H1 (cell line): Measurements from ENCODE around the gene KIR2DL3. TPM values are rescaled to one million over a fixed set of nuclear protein-coding genes. Genes with fewer than 3 reads are reported as not detected.

Source experiments
- CTCF ChIA-PET: fragments of 300-600 bp; sonication (Branson Sonifier 250); formaldehyde crosslinking; loops from one replicate; lab custom pipeline; 2021; ENCODE audit not compliant: partially characterized antibody; lab: Charles Lee
- POLR2A ChIA-PET: fragments of 300-600 bp; sonication (Branson Sonifier 250); formaldehyde crosslinking; loops from one replicate; lab custom pipeline; 2021; ENCODE audit warnings: inconsistent platforms; ENCODE audit not compliant: partially characterized antibody; lab: Charles Lee
- DNase-seq, 2 experiments: peaks; one replicate each; pipeline versions ENCODE4 v3.0.0 to v3.0.0-alpha.2; 2010 to 2022; ENCODE audit warnings: low spot score in 2 of 2, low read depth in 1 of 2, mixed read lengths in 1 of 2
- FAIRE-seq: peaks from 2 replicates; lab custom pipeline; 2011; peaks lifted over from hg19 to GRCh38; lab: Jason Lieb, UNC
- H2AFZ ChIP-seq: 2 replicates; pipeline ENCODE4 v1.8.1; 2012; ENCODE audit warnings: low read length, inconsistent platforms
- H2AK5ac ChIP-seq: 2 replicates; pipeline ENCODE4 v1.6.1; 2013; ENCODE audit warnings: low read depth, low read length
- H2BK120ac ChIP-seq: replicated peaks from 2 replicates; pipeline ENCODE3; 2013; ENCODE audit warnings: low read depth, low read length, inconsistent platforms
- H2BK12ac ChIP-seq: 2 replicates; pipeline ENCODE4 v1.6.1; 2013; ENCODE audit warnings: low read depth, low read length
- H2BK15ac ChIP-seq: 2 replicates; pipeline ENCODE4 v1.6.1; 2013; ENCODE audit warnings: low read length
- H2BK20ac ChIP-seq: 2 replicates; pipeline ENCODE4 v1.6.1; 2013; ENCODE audit warnings: low read length
- H2BK5ac ChIP-seq: 2 replicates; pipeline ENCODE4 v1.6.1; 2013; ENCODE audit warnings: low read depth, low read length
- H3K14ac ChIP-seq: 2 replicates; pipeline ENCODE4 v1.6.1; 2013; ENCODE audit warnings: inconsistent platforms; ENCODE audit not compliant: insufficient read length
- H3K18ac ChIP-seq: 2 replicates; pipeline ENCODE4 v1.6.1; 2013; ENCODE audit warnings: low read length; ENCODE audit errors: extremely low read depth
- H3K23ac ChIP-seq: 2 replicates; pipeline ENCODE4 v1.6.1; 2013; ENCODE audit warnings: inconsistent platforms; ENCODE audit not compliant: insufficient read length
- H3K23me2 ChIP-seq: 2 replicates; pipeline ENCODE4 v1.6.1; 2013; ENCODE audit warnings: low read depth, low read length
- H3K27ac ChIP-seq: 2 replicates; pipeline ENCODE4 v1.6.1; 2011; ENCODE audit warnings: low read depth, low read length, inconsistent platforms
- H3K27me3 ChIP-seq, 4 experiments: replicated peaks in 1 of 4; 1 replicate in 1 of 4; 2 replicates in 3 of 4; pipeline versions ENCODE4 v1.6.1 to v1.8.1; 2011 to 2013; ENCODE audit warnings: low read length in 3 of 4, mild to moderate bottlenecking in 3 of 4, inconsistent platforms in 2 of 4, mixed read lengths in 2 of 4, moderate library complexity in 1 of 4; ENCODE audit not compliant: control insufficient read depth in 3 of 4, insufficient read depth in 3 of 4; ENCODE audit errors: extremely low read depth in 1 of 4
- H3K36me3 ChIP-seq, 4 experiments: 2 replicates each; pipeline versions ENCODE4 v1.6.1 to v1.8.1; 2011 to 2013; ENCODE audit warnings: mild to moderate bottlenecking in 4 of 4, low read length in 3 of 4, moderate library complexity in 2 of 4, control low read depth in 1 of 4, inconsistent platforms in 1 of 4; ENCODE audit not compliant: insufficient read depth in 4 of 4, control insufficient read depth in 2 of 4
- H3K4ac ChIP-seq: replicated peaks from 2 replicates; pipeline ENCODE3; 2013; ENCODE audit warnings: low read length, low read depth, mixed read lengths, inconsistent platforms; ENCODE audit not compliant: insufficient read length
- H3K4me1 ChIP-seq, 4 experiments: replicated peaks in 1 of 4; 1 replicate in 1 of 4; 2 replicates in 3 of 4; pipeline versions ENCODE4 v1.6.1 to v1.8.1; 2011 to 2013; ENCODE audit warnings: low read length in 3 of 4, inconsistent platforms in 2 of 4, mixed read lengths in 1 of 4; ENCODE audit not compliant: insufficient read depth in 4 of 4, control insufficient read depth in 3 of 4
- H3K4me2 ChIP-seq, 2 experiments: 2 replicates each; pipeline versions ENCODE4 v1.6.1 to v1.8.1; 2011 to 2013; ENCODE audit warnings: low read depth in 2 of 2, low read length in 2 of 2, control low read depth in 1 of 2, inconsistent platforms in 1 of 2, mild to moderate bottlenecking in 1 of 2; ENCODE audit not compliant: insufficient read depth in 1 of 2
- H3K4me3 ChIP-seq, 4 experiments: fragments of 200-600, 300-600 bp in 1 of 4; sonication (generic), shearing (Covaris generic), sonication (Bioruptor Twin) in 1 of 4; 2 replicates each; pipeline versions ENCODE4 v1.5.1 to v1.8.1; 2011 to 2016; ENCODE audit warnings: low read length in 4 of 4, low read depth in 3 of 4, control low read depth in 2 of 4, inconsistent platforms in 2 of 4, mild to moderate bottlenecking in 2 of 4, mixed read lengths in 1 of 4, moderate library complexity in 1 of 4; ENCODE audit not compliant: insufficient read depth in 2 of 4; ENCODE audit errors: extremely low read depth in 1 of 4
- H3K56ac ChIP-seq: replicated peaks from 2 replicates; pipeline ENCODE3; 2013; ENCODE audit warnings: low read depth, mild to moderate bottlenecking, mixed read lengths, low read length, inconsistent platforms; ENCODE audit not compliant: insufficient read length
- H3K79me1 ChIP-seq: 2 replicates; pipeline ENCODE4 v1.6.1; 2013; ENCODE audit warnings: low read depth, low read length, control low read depth
- H3K79me2 ChIP-seq, 2 experiments: 2 replicates each; pipeline versions ENCODE4 v1.6.1 to v1.8.1; 2012 to 2013; ENCODE audit warnings: low read length in 2 of 2, mild to moderate bottlenecking in 2 of 2, inconsistent platforms in 1 of 2; ENCODE audit not compliant: insufficient read depth in 2 of 2, control insufficient read depth in 1 of 2
- H3K9ac ChIP-seq, 4 experiments: replicated peaks in 1 of 4; 1 replicate in 1 of 4; 2 replicates in 3 of 4; pipeline versions ENCODE4 v1.6.1 to v1.8.1; 2011 to 2013; ENCODE audit warnings: low read depth in 3 of 4, low read length in 3 of 4, control low read depth in 2 of 4, mild to moderate bottlenecking in 2 of 4, moderate library complexity in 2 of 4, inconsistent platforms in 1 of 4; ENCODE audit errors: extremely low read depth in 1 of 4
- H3K9me3 ChIP-seq, 2 experiments: 2 replicates each; pipeline versions ENCODE4 v1.6.1 to v1.8.1; 2012 to 2013; ENCODE audit warnings: mild to moderate bottlenecking in 2 of 2, moderate library complexity in 2 of 2, control low read depth in 1 of 2, inconsistent platforms in 1 of 2, low read depth in 1 of 2, low read length in 1 of 2, mixed read lengths in 1 of 2; ENCODE audit not compliant: insufficient read depth in 2 of 2
- H4K20me1 ChIP-seq, 2 experiments: replicated peaks in 1 of 2; 2 replicates each; pipeline versions ENCODE3 to v1.8.1; 2011 to 2013; ENCODE audit warnings: inconsistent platforms in 2 of 2, low read length in 2 of 2, mild to moderate bottlenecking in 1 of 2; ENCODE audit not compliant: insufficient read depth in 2 of 2, control insufficient read depth in 1 of 2
- H4K5ac ChIP-seq: 2 replicates; pipeline ENCODE4 v1.6.1; 2013; ENCODE audit warnings: low read length, low read depth, mixed read lengths, inconsistent platforms; ENCODE audit not compliant: insufficient read length
- H4K8ac ChIP-seq: 2 replicates; pipeline ENCODE4 v1.8.0; 2013; ENCODE audit warnings: mild to moderate bottlenecking, moderate library complexity, low read length, inconsistent platforms; ENCODE audit not compliant: insufficient read depth; ENCODE audit errors: extremely low read depth
- H4K91ac ChIP-seq: replicated peaks from 2 replicates; pipeline ENCODE3; 2013; ENCODE audit warnings: low read length, mixed read lengths, inconsistent platforms; ENCODE audit not compliant: insufficient read length
- CTBP2 ChIP-seq: IDR thresholded peaks from 2 replicates; pipeline ENCODE4 v1.7.0; 2011; ENCODE audit warnings: borderline replicate concordance, mild to moderate bottlenecking, moderate library complexity, mixed read lengths, low read length; ENCODE audit not compliant: insufficient read depth, insufficient read length
- FOSL1 ChIP-seq: IDR thresholded peaks from 2 replicates; pipeline ENCODE4 v1.6.1; 2011; ENCODE audit warnings: mild to moderate bottlenecking, low read depth, low read length, moderate library complexity; ENCODE audit not compliant: insufficient read depth
- POLR2AphosphoS5 ChIP-seq: IDR thresholded peaks from 2 replicates; pipeline ENCODE4 v1.6.1; 2011; ENCODE audit warnings: low read depth, low read length
- RFX5 ChIP-seq: IDR thresholded peaks from 2 replicates; pipeline ENCODE4 v1.6.1; 2011; ENCODE audit warnings: low read depth, low read length, improper control_type of control experiment, borderline replicate concordance
- SIRT6 ChIP-seq: IDR thresholded peaks from one replicate; pipeline ENCODE4 v1.7.1; 2012; ENCODE audit warnings: low read length, inconsistent platforms
- ZNF274 ChIP-seq: IDR thresholded peaks from 2 replicates; pipeline ENCODE4 v1.7.0; 2012; ENCODE audit warnings: low read length, borderline replicate concordance; ENCODE audit errors: extremely low read depth
- WGBS, 2 experiments: shearing (Covaris generic) in 1 of 2; methylation state at CpG; one replicate each; pipeline versions ENCODE4 v1.1.6 to v1.1.7; 2013 to 2015; ENCODE audit warnings: low lambda C conversion rate in 2 of 2, mixed read lengths in 2 of 2, inconsistent platforms in 1 of 2, low coverage in 1 of 2, missing lambda C conversion rate in 1 of 2; ENCODE audit not compliant: insufficient replicate concordance in 2 of 2, insufficient coverage in 1 of 2, insufficient read length in 1 of 2; ENCODE audit errors: extremely low coverage in 1 of 2, missing lambda C conversion rate in 1 of 2; 5-methylcytosine and 5-hydroxymethylcytosine counted together
- polyA plus RNA-seq, 7 experiments: library from polyadenylated mRNA; depleted of rRNA in 3 of 7; stranded (reverse) in 5 of 7; unstranded in 2 of 7; fragments of >200 nt in 5 of 7; fragments of 200-250 nt in 2 of 7; gene quantifications; 1 replicate in 5 of 7; 2 replicates in 1 of 7; 4 replicates in 1 of 7; pipeline versions ENCODE4 v1.2.1 to v1.2.3, GENCODE V29; 2011 to 2013; ENCODE audit warnings: missing spikeins in 2 of 7, mixed read lengths in 2 of 7
- total RNA-seq: library from RNA; stranded (reverse); fragmentation: NEBNext Ultra II Directional; extraction: Animal tissue kit (Norgen Biotek cat#: 25700); gene quantifications from 2 replicates; pipeline ENCODE4 v1.2.1, GENCODE V29; 2021

The KIR2DL3 gene
- total and polyA plus RNA-seq, 2 of the 8 experiments (the other 6 are each of a cell fraction or from before 2014, with no cell fraction given): not detected

DNA sequence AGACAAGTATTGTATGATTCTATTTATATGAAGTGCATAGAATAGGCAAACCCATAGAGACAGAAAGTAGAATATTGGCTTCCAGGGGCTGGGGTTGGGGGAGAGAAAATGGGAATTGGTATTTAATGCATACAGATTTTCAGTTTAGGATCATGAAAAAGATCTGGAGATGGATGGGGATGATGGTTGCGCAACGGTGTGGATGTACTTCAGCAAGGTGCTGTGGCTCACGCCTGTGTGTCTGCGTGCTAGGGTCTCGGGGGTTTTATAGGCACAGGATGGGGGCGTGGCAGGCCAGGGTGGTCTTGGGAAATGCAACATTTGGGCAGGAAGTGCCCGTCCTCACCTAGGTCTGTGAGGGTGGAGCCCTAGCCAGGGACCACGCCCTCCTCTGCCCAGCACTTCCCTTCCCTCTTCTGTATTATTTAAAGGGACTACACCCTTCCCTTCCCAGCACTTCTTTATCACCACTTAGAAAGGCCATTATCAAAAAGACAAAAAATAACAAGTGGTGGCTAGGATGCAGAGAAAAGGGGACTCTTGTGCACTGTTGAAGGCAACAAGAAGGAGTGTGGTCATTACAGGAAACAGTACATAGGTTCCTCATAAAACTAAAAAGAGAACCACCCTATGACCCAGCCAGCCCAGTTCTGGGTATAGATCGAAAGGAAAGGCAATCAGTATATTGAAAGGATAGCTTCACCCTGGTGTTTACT lies 46.6 kb upstream of the KIR2DL3 start:
- Histone ChIP-seq H3K56ac (no peak overlapping the region), H3K9me3 (peaks cover 52 to 70% of the 10 kb centered on the region in 2 experiments), H3K4ac (no peak overlapping the region), H3K27me3 (no peaks in the 10 kb centered on the region), H2BK20ac (no peak overlapping the region), H2BK5ac (no peak overlapping the region), H3K4me3 (no peak overlapping the region), H4K91ac (no peak overlapping the region), H3K79me2 (no peaks in the 10 kb centered on the region), H3K36me3 (no peaks in the 10 kb centered on the region), H4K8ac (no peak overlapping the region), H3K9ac (no peak overlapping the region), H2BK15ac (no peak overlapping the region), H4K5ac (no peak overlapping the region), H3K23me2 (no peaks in the 10 kb centered on the region), H3K4me2 (no peak overlapping the region), H3K18ac (no peak overlapping the region), H3K79me1 (no peaks in the 10 kb centered on the region), H3K27ac (no peak overlapping the region), H2AK5ac (no peak overlapping the region), H3K4me1 (no peaks in the 10 kb centered on the region), H4K20me1 (no peaks in the 10 kb centered on the region), H2BK120ac (no peak overlapping the region), H2AFZ (no peak overlapping the region), H3K14ac (no peak overlapping the region), H3K23ac (no peak overlapping the region), H2BK12ac (no peak overlapping the region)
- DNase-seq (no peak), FAIRE-seq (no peak)
- CTCF ChIA-PET: no interaction called here
- 68% methylated on average over 9 of the region's 9 CpGs; no CpG with 5 or more reads in 1 of the 2 experiments for WGBS, 2 experiments
- POLR2A ChIA-PET: no interaction called here
- TF ChIP-seq FOSL1 (no peak), POLR2AphosphoS5 (no peak), ZNF274 (no peak), RFX5 (no peak), SIRT6 (no peak), CTBP2 (no peak)
